ENCODE data around the gene DUOXA1. TPM values are rescaled to one million over a fixed set of nuclear protein-coding genes. Genes with fewer than 3 reads are reported as not detected.

Gene DUOXA1
- total and polyA plus RNA-seq, 9 of the 15 experiments (the other 6 are each of a cell fraction or from before 2014, with no cell fraction given), result 0.17 to 0.74 (median 0.24) TPM; not detected in 6

DNA sequence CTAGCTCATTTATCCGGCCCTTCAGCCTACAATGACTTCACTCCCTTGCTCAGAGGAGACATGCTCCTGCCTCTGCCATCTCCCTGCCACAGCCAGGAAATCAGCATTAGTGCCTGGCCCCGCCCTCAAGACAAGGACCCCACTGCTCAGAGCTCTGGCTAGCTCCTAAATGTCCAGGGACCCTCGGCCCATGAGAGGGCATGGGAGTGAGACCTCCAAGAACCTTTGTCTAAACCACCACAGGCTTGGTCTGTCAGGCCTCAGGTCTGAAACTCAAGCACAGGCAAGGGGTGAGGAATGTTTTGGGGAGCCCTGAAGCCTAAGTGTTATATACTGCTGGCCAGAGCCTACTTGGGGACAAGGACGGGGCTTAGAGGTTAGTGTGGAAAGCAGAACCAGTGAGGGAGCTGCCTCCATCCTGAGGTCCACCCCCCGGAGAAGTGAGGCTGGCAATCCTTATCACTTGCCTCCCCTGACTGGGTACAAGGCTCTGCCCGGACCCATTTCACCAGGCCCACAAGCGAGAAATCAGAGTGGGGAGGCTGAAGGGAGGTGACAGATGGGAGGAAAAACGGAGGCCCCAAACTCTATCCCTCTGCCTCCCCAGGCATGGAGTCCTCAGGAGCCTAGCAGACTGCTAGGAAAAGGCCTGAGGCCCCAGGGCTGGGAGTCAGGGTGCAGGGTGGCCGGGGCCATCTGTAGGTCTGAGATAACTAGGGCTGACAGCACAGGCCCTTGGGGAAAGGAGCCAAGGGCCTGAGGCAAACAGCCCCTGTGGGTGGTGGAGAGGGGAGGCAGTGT lies 39.3 kb upstream of the DUOXA1 start (continued):
- TF ChIP-seq, protein P1, sequence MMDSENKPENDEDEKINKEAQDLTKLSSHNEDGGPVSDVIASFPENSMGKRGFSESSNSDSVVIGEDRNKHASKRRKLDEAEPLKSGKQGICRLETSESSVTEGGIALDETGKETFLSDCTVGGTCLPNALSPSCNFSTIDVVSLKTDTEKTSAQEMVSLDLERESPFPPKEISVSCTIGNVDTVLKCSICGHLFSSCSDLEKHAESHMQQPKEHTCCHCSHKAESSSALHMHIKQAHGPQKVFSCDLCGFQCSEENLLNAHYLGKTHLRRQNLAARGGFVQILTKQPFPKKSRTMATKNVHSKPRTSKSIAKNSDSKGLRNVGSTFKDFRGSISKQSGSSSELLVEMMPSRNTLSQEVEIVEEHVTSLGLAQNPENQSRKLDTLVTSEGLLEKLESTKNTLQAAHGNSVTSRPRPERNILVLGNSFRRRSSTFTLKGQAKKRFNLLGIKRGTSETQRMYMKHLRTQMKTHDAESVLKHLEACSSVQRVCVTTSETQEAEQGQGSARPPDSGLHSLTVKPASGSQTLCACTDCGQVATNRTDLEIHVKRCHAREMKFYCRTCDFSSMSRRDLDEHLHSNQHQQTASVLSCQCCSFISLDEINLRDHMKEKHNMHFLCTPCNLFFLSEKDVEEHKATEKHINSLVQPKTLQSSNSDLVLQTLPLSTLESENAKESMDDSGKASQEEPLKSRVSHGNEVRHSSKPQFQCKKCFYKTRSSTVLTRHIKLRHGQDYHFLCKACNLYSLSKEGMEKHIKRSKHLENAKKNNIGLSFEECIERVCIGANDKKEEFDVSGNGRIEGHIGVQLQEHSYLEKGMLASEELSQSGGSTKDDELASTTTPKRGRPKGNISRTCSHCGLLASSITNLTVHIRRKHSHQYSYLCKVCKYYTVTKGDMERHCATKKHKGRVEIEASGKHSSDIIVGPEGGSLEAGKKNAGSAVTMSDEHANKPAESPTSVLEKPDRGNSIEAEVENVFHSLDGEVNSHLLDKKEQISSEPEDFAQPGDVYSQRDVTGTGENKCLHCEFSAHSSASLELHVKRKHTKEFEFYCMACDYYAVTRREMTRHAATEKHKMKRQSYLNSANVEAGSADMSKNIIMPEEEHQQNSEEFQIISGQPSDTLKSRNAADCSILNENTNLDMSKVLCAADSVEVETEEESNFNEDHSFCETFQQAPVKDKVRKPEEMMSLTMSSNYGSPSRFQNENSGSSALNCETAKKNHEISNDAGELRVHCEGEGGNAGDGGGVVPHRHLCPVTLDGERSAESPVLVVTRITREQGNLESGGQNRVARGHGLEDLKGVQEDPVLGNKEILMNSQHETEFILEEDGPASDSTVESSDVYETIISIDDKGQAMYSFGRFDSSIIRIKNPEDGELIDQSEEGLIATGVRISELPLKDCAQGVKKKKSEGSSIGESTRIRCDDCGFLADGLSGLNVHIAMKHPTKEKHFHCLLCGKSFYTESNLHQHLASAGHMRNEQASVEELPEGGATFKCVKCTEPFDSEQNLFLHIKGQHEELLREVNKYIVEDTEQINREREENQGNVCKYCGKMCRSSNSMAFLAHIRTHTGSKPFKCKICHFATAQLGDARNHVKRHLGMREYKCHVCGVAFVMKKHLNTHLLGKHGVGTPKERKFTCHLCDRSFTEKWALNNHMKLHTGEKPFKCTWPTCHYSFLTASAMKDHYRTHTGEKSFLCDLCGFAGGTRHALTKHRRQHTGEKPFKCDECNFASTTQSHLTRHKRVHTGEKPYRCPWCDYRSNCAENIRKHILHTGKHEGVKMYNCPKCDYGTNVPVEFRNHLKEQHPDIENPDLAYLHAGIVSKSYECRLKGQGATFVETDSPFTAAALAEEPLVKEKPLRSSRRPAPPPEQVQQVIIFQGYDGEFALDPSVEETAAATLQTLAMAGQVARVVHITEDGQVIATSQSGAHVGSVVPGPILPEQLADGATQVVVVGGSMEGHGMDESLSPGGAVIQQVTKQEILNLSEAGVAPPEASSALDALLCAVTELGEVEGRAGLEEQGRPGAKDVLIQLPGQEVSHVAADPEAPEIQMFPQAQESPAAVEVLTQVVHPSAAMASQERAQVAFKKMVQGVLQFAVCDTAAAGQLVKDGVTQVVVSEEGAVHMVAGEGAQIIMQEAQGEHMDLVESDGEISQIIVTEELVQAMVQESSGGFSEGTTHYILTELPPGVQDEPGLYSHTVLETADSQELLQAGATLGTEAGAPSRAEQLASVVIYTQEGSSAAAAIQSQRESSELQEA (IDR thresholded peaks at IDR 0.05; ENCODE audit: low read depth), result no peak
- TF ChIP-seq ATF4 (CRISPR knock-in tag; IDR thresholded peaks at IDR 0.05), result no peak
- TF ChIP-seq L3MBTL2 (IDR thresholded peaks at IDR 0.05), result no peak
- TF ChIP-seq, protein P2, sequence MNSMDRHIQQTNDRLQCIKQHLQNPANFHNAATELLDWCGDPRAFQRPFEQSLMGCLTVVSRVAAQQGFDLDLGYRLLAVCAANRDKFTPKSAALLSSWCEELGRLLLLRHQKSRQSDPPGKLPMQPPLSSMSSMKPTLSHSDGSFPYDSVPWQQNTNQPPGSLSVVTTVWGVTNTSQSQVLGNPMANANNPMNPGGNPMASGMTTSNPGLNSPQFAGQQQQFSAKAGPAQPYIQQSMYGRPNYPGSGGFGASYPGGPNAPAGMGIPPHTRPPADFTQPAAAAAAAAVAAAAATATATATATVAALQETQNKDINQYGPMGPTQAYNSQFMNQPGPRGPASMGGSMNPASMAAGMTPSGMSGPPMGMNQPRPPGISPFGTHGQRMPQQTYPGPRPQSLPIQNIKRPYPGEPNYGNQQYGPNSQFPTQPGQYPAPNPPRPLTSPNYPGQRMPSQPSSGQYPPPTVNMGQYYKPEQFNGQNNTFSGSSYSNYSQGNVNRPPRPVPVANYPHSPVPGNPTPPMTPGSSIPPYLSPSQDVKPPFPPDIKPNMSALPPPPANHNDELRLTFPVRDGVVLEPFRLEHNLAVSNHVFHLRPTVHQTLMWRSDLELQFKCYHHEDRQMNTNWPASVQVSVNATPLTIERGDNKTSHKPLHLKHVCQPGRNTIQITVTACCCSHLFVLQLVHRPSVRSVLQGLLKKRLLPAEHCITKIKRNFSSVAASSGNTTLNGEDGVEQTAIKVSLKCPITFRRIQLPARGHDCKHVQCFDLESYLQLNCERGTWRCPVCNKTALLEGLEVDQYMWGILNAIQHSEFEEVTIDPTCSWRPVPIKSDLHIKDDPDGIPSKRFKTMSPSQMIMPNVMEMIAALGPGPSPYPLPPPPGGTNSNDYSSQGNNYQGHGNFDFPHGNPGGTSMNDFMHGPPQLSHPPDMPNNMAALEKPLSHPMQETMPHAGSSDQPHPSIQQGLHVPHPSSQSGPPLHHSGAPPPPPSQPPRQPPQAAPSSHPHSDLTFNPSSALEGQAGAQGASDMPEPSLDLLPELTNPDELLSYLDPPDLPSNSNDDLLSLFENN (IDR thresholded peaks at IDR 0.05; ENCODE audit: low read depth in 2 of 2, low read length in 2 of 2), result 0 out of 4 replicates have a peak, but pooled peaks of 1 of the 2 experiments have one; percentile 33
- TF ChIP-seq MXD1 (CRISPR knock-in tag; IDR thresholded peaks at IDR 0.05; ENCODE audit: borderline replicate concordance, poor library complexity, severe bottlenecking), result no peak
- TF ChIP-seq, protein P3, sequence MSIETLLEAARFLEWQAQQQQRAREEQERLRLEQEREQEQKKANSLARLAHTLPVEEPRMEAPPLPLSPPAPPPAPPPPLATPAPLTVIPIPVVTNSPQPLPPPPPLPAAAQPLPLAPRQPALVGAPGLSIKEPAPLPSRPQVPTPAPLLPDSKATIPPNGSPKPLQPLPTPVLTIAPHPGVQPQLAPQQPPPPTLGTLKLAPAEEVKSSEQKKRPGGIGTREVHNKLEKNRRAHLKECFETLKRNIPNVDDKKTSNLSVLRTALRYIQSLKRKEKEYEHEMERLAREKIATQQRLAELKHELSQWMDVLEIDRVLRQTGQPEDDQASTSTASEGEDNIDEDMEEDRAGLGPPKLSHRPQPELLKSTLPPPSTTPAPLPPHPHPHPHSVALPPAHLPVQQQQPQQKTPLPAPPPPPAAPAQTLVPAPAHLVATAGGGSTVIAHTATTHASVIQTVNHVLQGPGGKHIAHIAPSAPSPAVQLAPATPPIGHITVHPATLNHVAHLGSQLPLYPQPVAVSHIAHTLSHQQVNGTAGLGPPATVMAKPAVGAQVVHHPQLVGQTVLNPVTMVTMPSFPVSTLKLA (conservative IDR thresholded peaks at IDR 0.05), result 0 out of 4 replicates have a peak, but pooled peaks of 1 of the 2 experiments have one; percentile 24
- TF ChIP-seq ARHGAP35 (IDR thresholded peaks at IDR 0.05; ENCODE audit: partially characterized antibody), result no peak
